CD4-positive, alpha-beta T cell treated with Interleukin-17A for 4 hours (primary cell): ENCODE results near the gene IL23R.
A peak's percentile ranks its signal among the peaks of the same experiment; 100 is the strongest.

Experiments
- DNase-seq: peaks from one replicate; pipeline ENCODE4 v3.0.0-alpha.2; 2020; ENCODE audit warnings: mixed read lengths

Gene IL23R

GRCh38 chr1:67149179-67149770 is 17.0 kb upstream of the IL23R start:
- DNase-seq = peak; percentile 76

GRCh38 chr1:67150931-67151330 is 15.3 kb upstream of the IL23R start:
- DNase-seq = no peak

- DNase-seq = no peak
Observed at GRCh38 chr1:67158401-67158800, 7.9 kb upstream of the IL23R start.

GRCh38 chr1:67159233-67159632 is 7.0 kb upstream of the IL23R start:
- DNase-seq = no peak

GRCh38 chr1:67162954-67163353 is 3.3 kb upstream of the IL23R start:
- DNase-seq = peak; percentile 31

GRCh38 chr1:67165468-67166041 is 699 bp upstream of the IL23R start:
- no peak for DNase-seq

GRCh38 chr1:67169496-67169895 is 3.2 kb downstream of the IL23R start:
- DNase-seq = no peak

- no peak for DNase-seq
Observed at GRCh38 chr1:67169932-67170331, 3.7 kb downstream of the IL23R start.

GRCh38 chr1:67170751-67171573 is 4.7 kb downstream of the IL23R start:
- no peak for DNase-seq

GRCh38 chr1:67171574-67171955 is 5.3 kb downstream of the IL23R start:
- DNase-seq = no peak

GRCh38 chr1:67171978-67172377 is 5.7 kb downstream of the IL23R start:
- DNase-seq = no peak

- DNase-seq = no peak
Observed at GRCh38 chr1:67173988-67174387, 7.7 kb downstream of the IL23R start.

GRCh38 chr1:67174716-67175284 is 8.5 kb downstream of the IL23R start:
- no peak for DNase-seq

GRCh38 chr1:67175530-67176087 is 9.4 kb downstream of the IL23R start:
- DNase-seq = no peak

GRCh38 chr1:67184838-67185421 is 18.7 kb downstream of the IL23R start:
- no peak for DNase-seq

- no peak for DNase-seq
Observed at GRCh38 chr1:67188137-67188536, 21.9 kb downstream of the IL23R start.

- no peak for DNase-seq
Observed at GRCh38 chr1:67189953-67190352, 23.7 kb downstream of the IL23R start.

- no peak for DNase-seq
Observed at GRCh38 chr1:67190410-67190809, 24.2 kb downstream of the IL23R start.

- DNase-seq = no peak
Observed at GRCh38 chr1:67190942-67191341, 24.7 kb downstream of the IL23R start.

GRCh38 chr1:67191668-67192520 is 25.6 kb downstream of the IL23R start:
- DNase-seq = no peak

- no peak for DNase-seq
Observed at GRCh38 chr1:67192902-67193301, 26.6 kb downstream of the IL23R start.

- DNase-seq = no peak
Observed at GRCh38 chr1:67193704-67194103, 27.4 kb downstream of the IL23R start.
